ENCODE results near the gene TENM4. TPM values are rescaled to one million over a fixed set of nuclear protein-coding genes. Genes with fewer than 3 reads are reported as not detected.

The TENM4 gene
- total RNA-seq, 1 experiment from 2014 or later, result 0.39 TPM

DNA sequence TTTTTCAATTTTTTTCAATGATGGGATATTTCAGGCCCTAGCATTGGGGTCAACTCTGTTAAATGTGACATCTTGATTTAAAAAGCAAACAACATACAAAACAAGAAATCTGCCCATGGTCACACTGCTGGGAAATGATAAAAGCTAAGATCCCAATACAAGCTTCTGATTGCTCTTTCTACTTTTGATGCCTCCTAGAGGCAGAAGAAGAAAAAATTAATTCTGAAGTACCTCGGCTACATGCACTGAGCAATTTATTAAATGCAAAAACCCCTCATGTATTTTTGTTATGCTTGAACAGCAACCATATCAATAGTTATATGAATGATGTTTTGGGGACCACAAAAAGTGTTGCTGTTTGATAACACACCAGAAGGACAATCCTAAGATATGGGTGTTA lies 524.1 kb downstream of the TENM4 start:
- in situ Hi-C loops (cut with HindIII; ENCODE audit: low pct_unique_long_range_greater_than_20kb, low sequenced_read_pairs), result no loop called here
- intact Hi-C loops (cut with micrococcal nuclease; ENCODE audit: unreplicated experiment), result no loop called here
- CTCF ChIA-PET, result interaction anchor here (0.5 to 1.5 kb wide), 2 partner anchors 271 to 689 kb away, joined by 3 to 6 read pairs; no protein-coding TSS in a partner anchor
- H3K4me1 ChIP-seq (ENCODE audit: control insufficient read depth, insufficient read depth, low read length), result no peaks in the 10 kb centered on the region
- TF ChIP-seq TCF7L2 (IDR thresholded peaks at IDR 0.05; ENCODE audit: low read depth, low read length) (no peak), SIN3A (IDR thresholded peaks at IDR 0.05; ENCODE audit: borderline replicate concordance, insufficient read depth, low read depth, low read length) (no peak), POLR2AphosphoS5 (IDR thresholded peaks at IDR 0.05; ENCODE audit: low read depth, low read length) (no peak)
- TF ChIP-seq, protein P1, sequence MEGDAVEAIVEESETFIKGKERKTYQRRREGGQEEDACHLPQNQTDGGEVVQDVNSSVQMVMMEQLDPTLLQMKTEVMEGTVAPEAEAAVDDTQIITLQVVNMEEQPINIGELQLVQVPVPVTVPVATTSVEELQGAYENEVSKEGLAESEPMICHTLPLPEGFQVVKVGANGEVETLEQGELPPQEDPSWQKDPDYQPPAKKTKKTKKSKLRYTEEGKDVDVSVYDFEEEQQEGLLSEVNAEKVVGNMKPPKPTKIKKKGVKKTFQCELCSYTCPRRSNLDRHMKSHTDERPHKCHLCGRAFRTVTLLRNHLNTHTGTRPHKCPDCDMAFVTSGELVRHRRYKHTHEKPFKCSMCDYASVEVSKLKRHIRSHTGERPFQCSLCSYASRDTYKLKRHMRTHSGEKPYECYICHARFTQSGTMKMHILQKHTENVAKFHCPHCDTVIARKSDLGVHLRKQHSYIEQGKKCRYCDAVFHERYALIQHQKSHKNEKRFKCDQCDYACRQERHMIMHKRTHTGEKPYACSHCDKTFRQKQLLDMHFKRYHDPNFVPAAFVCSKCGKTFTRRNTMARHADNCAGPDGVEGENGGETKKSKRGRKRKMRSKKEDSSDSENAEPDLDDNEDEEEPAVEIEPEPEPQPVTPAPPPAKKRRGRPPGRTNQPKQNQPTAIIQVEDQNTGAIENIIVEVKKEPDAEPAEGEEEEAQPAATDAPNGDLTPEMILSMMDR (IDR thresholded peaks at IDR 0.05), result peak; percentile 23; the same call in 1 of the 2 replicates
- no peak overlapping the region for H3K27ac ChIP-seq (ENCODE audit: low read length)
- no peak overlapping the region for H3K4me3 ChIP-seq (ENCODE audit: low read depth in 2 of 2, low read length in 2 of 2)
- no peaks in the 10 kb centered on the region for H3K9me3 ChIP-seq (ENCODE audit: control insufficient read depth, insufficient read depth, low read depth, low read length)
- ATAC-seq, result no peak
- H3K27me3 ChIP-seq (ENCODE audit: control insufficient read depth, insufficient read depth, low read length), result peaks cover 12% of the 10 kb centered on the region; the same call in 1 of the 2 replicates
- H3K36me3 ChIP-seq (ENCODE audit: control insufficient read depth, insufficient read depth, low read length), result no peaks in the 10 kb centered on the region
- no peak for DNase-seq (ENCODE audit: low read depth, low spot score)
- POLR2A ChIA-PET, result no interaction called here
- BruUV-seq (replicated peaks), result no TSS peak

DNA sequence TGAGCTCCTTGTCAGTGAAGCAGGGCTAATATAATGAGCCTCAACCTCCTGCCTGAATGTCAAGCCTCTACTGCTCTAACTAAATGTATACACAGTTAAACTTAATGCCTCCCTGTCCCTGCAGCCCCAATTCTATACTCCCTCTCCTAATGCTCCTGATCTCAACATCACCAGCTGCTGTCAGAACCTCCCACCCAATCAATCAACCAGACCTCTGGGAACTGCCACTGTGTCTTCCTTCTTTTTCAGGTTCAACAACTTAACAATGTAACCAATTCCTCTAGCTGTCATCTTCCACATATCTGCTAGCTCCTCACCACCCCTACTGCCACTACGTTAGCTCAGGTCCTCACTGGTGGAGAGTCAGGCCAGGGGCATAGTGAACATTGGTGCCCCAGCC lies 526.3 kb downstream of the TENM4 start:
- H3K4me3 ChIP-seq (ENCODE audit: low read depth in 2 of 2, low read length in 2 of 2), result no peak overlapping the region
- in situ Hi-C loops (cut with HindIII; ENCODE audit: low pct_unique_long_range_greater_than_20kb, low sequenced_read_pairs), result no loop called here
- no TSS peak for BruUV-seq (replicated peaks)
- intact Hi-C loops (cut with micrococcal nuclease; ENCODE audit: unreplicated experiment), result no loop called here
- no peaks in the 10 kb centered on the region for H3K4me1 ChIP-seq (ENCODE audit: control insufficient read depth, insufficient read depth, low read length)
- H3K9me3 ChIP-seq (ENCODE audit: control insufficient read depth, insufficient read depth, low read depth, low read length), result no peaks in the 10 kb centered on the region
- H3K27ac ChIP-seq (ENCODE audit: low read length), result no peak overlapping the region
- ATAC-seq, result no peak
- peaks cover 12% of the 10 kb centered on the region; the same call in 1 of the 2 replicates for H3K27me3 ChIP-seq (ENCODE audit: control insufficient read depth, insufficient read depth, low read length)
- TF ChIP-seq, protein P1 (IDR thresholded peaks at IDR 0.05), result no peak
- TF ChIP-seq, protein P2, sequence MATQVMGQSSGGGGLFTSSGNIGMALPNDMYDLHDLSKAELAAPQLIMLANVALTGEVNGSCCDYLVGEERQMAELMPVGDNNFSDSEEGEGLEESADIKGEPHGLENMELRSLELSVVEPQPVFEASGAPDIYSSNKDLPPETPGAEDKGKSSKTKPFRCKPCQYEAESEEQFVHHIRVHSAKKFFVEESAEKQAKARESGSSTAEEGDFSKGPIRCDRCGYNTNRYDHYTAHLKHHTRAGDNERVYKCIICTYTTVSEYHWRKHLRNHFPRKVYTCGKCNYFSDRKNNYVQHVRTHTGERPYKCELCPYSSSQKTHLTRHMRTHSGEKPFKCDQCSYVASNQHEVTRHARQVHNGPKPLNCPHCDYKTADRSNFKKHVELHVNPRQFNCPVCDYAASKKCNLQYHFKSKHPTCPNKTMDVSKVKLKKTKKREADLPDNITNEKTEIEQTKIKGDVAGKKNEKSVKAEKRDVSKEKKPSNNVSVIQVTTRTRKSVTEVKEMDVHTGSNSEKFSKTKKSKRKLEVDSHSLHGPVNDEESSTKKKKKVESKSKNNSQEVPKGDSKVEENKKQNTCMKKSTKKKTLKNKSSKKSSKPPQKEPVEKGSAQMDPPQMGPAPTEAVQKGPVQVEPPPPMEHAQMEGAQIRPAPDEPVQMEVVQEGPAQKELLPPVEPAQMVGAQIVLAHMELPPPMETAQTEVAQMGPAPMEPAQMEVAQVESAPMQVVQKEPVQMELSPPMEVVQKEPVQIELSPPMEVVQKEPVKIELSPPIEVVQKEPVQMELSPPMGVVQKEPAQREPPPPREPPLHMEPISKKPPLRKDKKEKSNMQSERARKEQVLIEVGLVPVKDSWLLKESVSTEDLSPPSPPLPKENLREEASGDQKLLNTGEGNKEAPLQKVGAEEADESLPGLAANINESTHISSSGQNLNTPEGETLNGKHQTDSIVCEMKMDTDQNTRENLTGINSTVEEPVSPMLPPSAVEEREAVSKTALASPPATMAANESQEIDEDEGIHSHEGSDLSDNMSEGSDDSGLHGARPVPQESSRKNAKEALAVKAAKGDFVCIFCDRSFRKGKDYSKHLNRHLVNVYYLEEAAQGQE (IDR thresholded peaks at IDR 0.05; ENCODE audit: insufficient read depth in 1 of 2, low read depth in 2 of 2, low read length in 1 of 2), result no peak
- TF ChIP-seq POLR2AphosphoS5 (IDR thresholded peaks at IDR 0.05; ENCODE audit: low read depth, low read length) (no peak), TCF7L2 (IDR thresholded peaks at IDR 0.05; ENCODE audit: low read depth, low read length) (no peak), SIN3A (IDR thresholded peaks at IDR 0.05; ENCODE audit: borderline replicate concordance, insufficient read depth, low read depth, low read length) (no peak)
- no peaks in the 10 kb centered on the region for H3K36me3 ChIP-seq (ENCODE audit: control insufficient read depth, insufficient read depth, low read length)
- ChIA-PET POLR2A (no interaction called here), CTCF (no interaction called here)
- DNase-seq (ENCODE audit: low read depth, low spot score), result no peak
